ENCODE results near the gene AVPI1.
"Not testable (repeated sequence)": the region's sequence is repeated elsewhere in the genome, so short reads cannot be mapped to it uniquely, and the experiment has no call there.

Gene AVPI1

GRCh38 chr10:97640868-97641811 lies 45.9 kb downstream of the AVPI1 start:
- no peak for DNase-seq (ENCODE audit: low read depth, low spot score)

DNA sequence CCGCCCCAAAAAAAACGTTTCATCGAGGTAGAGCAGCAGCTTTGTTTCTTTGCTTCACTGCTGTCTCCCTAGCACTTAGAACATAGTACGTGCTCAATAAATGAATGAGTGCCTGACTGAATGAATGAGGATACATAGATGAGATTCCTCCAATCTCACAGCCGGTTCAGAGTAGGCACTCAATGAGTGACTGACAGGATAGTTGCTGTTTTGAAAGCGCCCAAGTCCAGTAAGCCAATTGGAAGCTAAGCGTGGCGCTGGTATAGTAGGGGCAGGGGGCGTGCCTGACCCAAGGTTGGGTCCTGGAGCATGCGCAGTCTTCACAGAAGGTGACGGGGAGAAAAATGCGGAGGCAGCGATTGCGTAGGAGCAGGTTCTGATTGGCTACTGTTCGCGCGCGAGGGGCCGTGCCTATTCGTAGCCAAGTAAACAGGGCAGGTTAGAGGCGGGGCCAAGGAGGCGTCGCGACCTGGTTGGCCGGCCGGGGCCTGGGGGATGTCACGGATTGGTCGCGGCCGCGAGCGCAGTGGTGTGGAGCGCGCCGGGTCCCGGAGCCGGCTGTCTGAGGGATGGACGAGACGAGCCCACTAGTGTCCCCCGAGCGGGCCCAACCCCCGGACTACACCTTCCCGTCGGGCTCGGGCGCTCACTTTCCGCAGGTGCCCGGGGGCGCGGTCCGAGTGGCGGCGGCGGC lies 46.7 kb downstream of the AVPI1 start, which contains the start of gene PI4K2A:
PI4K2A (plus strand) TSS at position 498 of the 694 bp plus-strand sequence; CDS start at position 570, 72 bp downstream.
- peak; percentile 98 for DNase-seq (ENCODE audit: low read depth, low spot score)

- not testable (repeated sequence) for DNase-seq (ENCODE audit: low read depth, low spot score)
Measured at GRCh38 chr10:97639090-97639489, 48.0 kb downstream of the AVPI1 start.

DNA sequence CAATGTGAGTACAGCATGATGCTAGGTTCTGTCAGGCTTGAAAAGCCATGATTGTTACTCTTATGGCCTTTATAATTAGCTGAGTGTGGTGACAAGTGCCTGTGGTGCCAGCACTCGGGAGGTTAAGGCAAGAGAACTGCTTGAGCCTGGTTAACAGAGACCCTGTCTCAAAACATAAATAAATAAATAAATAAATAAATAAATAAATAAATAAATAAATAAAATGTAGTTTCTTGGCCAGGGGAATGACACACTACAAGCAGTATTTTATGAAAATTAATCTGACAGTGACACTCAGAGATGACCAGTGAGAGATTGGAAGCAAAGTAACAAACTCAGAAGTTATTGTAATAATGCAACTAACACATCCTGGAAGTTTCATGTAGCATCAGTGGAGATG lies 51.5 kb downstream of the AVPI1 start:
- DNase-seq (ENCODE audit: low read depth, low spot score), result no peak

DNA sequence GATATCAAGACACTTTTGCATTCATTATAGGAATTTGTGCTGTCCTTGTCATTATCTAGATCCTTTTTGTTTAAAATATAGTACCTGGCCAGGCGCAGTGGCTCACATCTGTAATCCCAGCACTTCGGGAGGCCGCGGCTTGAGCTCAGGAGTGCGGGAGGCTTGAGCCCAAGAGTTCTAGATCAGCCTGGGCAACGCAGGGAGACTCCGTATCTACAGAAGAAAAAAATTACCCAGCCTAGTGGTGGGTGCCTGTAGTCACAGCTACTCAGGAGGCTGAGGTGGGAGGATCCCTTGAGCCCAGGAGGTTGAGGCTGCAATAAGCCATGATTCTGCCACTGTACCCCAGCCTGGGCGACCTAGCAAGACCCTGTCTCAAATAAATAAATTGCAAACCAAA lies 53.1 kb downstream of the AVPI1 start:
- DNase-seq (ENCODE audit: low read depth, low spot score), result no peak

GRCh38 chr10:97632949-97633884 lies 53.8 kb downstream of the AVPI1 start, which contains the start of gene MORN4:
MORN4 (minus strand) TSS chr10:97633500; CDS start chr10:97619653, 13,847 bp downstream.
- peak; percentile 82 for DNase-seq (ENCODE audit: low read depth, low spot score)

DNA sequence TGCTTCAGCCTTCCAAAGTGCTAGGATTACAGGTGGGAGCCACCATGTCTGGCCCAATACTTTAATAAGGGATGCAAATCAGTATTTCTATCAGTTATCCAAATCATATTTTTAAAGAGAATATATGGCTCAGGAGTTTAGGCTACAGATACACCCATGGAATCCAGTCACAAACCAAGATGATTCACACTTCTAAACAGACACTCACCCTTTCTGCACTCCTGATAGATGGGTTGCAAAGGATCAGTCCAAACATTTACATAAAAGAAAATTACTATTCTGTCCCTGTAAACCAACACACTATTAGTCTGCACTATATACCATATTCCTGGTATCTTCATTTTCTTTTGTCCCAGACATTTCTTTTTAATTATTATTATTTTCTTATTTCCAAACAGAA lies 55.9 kb downstream of the AVPI1 start:
- DNase-seq (ENCODE audit: low read depth, low spot score), result no peak

DNA sequence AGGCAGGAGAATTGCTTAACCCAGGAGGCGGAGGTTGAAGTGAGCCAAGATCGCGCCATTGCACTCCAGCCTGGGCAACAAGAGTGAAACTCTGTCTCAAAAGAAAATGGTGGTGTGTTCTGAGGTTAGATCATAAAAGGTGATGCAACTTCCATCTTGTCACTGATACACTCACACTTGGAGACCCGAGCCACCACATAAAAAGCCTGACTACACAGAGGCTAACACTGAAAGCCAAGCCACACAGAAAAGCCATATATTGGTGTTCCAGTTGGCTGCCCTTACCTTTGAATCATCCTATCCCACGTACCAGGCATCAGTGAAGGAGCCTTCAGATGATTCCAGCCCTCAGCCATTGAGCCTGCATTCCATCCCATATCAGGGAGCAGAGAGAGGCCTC lies 57.8 kb downstream of the AVPI1 start:
- no peak for DNase-seq (ENCODE audit: low read depth, low spot score)

GRCh38 chr10:97628228-97628627 lies 58.8 kb downstream of the AVPI1 start:
- DNase-seq (ENCODE audit: low read depth, low spot score), result no peak

GRCh38 chr10:97627731-97628130 lies 59.3 kb downstream of the AVPI1 start:
- DNase-seq (ENCODE audit: low read depth, low spot score), result no peak
